DOHH2 (cell line): ENCODE data around the gene GMPS.

ENCODE experiments used
- CTCF ChIP-seq: fragments of 200-600 bp; sonication (generic); IDR thresholded peaks from one replicate; pipeline ENCODE4 v1.5.1; 2014; ENCODE audit warnings: antibody characterized with exemption, mild to moderate bottlenecking, low read depth, low read length; ENCODE audit not compliant: poor library complexity, severe bottlenecking
- EZH2phosphoT487 ChIP-seq: fragments of 200-600 bp; sonication (generic); IDR thresholded peaks from 2 replicates; pipeline ENCODE4 v1.6.1; 2017; ENCODE audit warnings: borderline replicate concordance, mild to moderate bottlenecking, antibody characterized with exemption, low read length, moderate library complexity, mixed read lengths

DNA sequence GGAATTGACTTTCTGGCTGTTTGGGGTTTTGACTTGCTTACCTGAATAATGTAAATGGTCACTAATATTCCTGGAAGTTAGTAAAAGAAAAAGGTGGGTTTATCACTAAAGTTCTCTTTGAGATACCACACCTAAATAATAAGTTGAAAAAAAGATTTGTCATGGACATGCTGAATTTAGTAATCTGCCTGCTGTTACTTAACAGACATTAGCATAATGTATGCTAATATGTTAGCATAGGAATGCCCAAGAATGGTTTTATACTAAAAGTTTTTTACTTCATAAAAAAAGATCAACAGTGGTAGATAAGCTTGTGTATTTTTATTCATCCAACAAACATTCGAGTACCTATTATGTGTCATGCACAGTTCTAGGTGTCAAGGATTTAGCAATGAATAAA, 36.5 kb downstream of the GMPS start:
- no peak for TF ChIP-seq CTCF
- TF ChIP-seq EZH2phosphoT487: no peak
